Measurements from ENCODE around the gene CDH26.

Gene CDH26

DNA sequence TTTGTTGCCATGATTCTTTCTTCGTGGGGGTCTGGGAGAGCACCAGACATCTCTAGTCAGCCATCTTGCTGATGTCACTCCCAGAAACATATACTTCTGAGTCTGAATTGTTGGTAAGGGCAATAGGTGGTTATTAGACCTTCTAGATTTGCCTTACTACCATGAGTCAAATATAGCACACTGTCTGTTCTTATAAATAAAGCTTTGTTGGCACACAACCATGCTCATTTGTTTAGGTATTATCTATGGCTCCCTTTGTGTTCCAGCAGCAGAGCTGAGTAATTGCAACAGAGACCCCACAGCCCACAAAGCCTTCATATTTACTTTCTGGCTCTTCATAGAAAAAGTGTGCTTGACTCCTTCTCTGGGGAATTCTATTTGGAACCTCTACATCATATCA is 62.9 kb downstream of the CDH26 start:
- Histone ChIP-seq H3K9me2 (replicated peaks; ENCODE audit: insufficient read depth, low read length) (no peaks in the 10 kb centered on the region), H2AFZ (ENCODE audit: low read length) (no peak overlapping the region), H3K4me2 (ENCODE audit: low read depth, low read length) (no peak overlapping the region), H3K4me1 (ENCODE audit: low read length) (no peaks in the 10 kb centered on the region), H3K9ac (ENCODE audit: low read length) (no peak overlapping the region), H4K20me1 (ENCODE audit: insufficient read depth, low read length) (no peaks in the 10 kb centered on the region), H3K9me3 (replicated peaks; ENCODE audit: insufficient read depth, low read length) (no peaks in the 10 kb centered on the region), H3K79me2 (ENCODE audit: low read length) (no peaks in the 10 kb centered on the region), H3K27ac (ENCODE audit: low read length) (no peak overlapping the region), H3K4me3 (ENCODE audit: low read length) (no peak overlapping the region), H3K27me3 (replicated peaks; ENCODE audit: insufficient read depth, low read length) (no peaks in the 10 kb centered on the region), H3K36me3 (replicated peaks; ENCODE audit: insufficient read depth, low read length) (no peaks in the 10 kb centered on the region), H3F3A (ENCODE audit: insufficient read depth, low read length) (no peaks in the 10 kb centered on the region)
- DNase-seq = no peak
- TF ChIP-seq, protein P1, sequence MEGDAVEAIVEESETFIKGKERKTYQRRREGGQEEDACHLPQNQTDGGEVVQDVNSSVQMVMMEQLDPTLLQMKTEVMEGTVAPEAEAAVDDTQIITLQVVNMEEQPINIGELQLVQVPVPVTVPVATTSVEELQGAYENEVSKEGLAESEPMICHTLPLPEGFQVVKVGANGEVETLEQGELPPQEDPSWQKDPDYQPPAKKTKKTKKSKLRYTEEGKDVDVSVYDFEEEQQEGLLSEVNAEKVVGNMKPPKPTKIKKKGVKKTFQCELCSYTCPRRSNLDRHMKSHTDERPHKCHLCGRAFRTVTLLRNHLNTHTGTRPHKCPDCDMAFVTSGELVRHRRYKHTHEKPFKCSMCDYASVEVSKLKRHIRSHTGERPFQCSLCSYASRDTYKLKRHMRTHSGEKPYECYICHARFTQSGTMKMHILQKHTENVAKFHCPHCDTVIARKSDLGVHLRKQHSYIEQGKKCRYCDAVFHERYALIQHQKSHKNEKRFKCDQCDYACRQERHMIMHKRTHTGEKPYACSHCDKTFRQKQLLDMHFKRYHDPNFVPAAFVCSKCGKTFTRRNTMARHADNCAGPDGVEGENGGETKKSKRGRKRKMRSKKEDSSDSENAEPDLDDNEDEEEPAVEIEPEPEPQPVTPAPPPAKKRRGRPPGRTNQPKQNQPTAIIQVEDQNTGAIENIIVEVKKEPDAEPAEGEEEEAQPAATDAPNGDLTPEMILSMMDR (IDR thresholded peaks at IDR 0.05; ENCODE audit: low read length) = no peak
- no peak for TF ChIP-seq EZH2 (optimal IDR thresholded peaks at IDR 0.05; ENCODE audit: low read depth, low read length)
- TF ChIP-seq EZH2phosphoT487 (IDR thresholded peaks at IDR 0.05; ENCODE audit: low read length) = no peak

DNA sequence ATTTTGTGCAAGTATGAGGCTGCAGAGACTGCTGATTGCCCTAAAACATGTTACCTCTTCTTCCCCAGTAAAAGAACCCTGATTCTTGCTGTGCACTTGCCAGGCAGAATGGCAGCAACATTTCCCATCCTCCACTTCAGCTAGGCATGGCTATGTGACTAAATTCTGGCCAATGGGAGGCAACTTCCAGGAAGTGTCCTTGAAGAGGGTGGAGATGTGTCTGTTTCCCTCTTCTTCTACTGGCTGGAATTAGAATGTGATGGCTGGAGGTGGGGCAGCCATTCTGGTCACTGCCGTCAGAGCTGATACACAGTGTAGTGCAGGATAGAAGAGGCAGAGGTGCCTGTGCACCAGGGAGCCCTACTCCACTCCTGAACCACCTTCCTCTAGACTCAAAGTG is 64.6 kb downstream of the CDH26 start:
- Histone ChIP-seq H4K20me1 (ENCODE audit: insufficient read depth, low read length) (no peaks in the 10 kb centered on the region), H3K27me3 (replicated peaks; ENCODE audit: insufficient read depth, low read length) (no peaks in the 10 kb centered on the region), H3K79me2 (ENCODE audit: low read length) (no peaks in the 10 kb centered on the region), H3K36me3 (replicated peaks; ENCODE audit: insufficient read depth, low read length) (no peaks in the 10 kb centered on the region), H3K9me2 (replicated peaks; ENCODE audit: insufficient read depth, low read length) (no peaks in the 10 kb centered on the region), H2AFZ (ENCODE audit: low read length) (no peak overlapping the region), H3K27ac (ENCODE audit: low read length) (no peak overlapping the region), H3K4me1 (ENCODE audit: low read length) (no peaks in the 10 kb centered on the region), H3K9ac (ENCODE audit: low read length) (no peak overlapping the region), H3K4me3 (ENCODE audit: low read length) (no peak overlapping the region), H3K9me3 (replicated peaks; ENCODE audit: insufficient read depth, low read length) (no peaks in the 10 kb centered on the region), H3K4me2 (ENCODE audit: low read depth, low read length) (no peak overlapping the region), H3F3A (ENCODE audit: insufficient read depth, low read length) (no peaks in the 10 kb centered on the region)
- DNase-seq = no peak
- TF ChIP-seq, protein P1 (IDR thresholded peaks at IDR 0.05; ENCODE audit: low read length) = no peak
- no peak for TF ChIP-seq EZH2 (optimal IDR thresholded peaks at IDR 0.05; ENCODE audit: low read depth, low read length)
- TF ChIP-seq EZH2phosphoT487 (IDR thresholded peaks at IDR 0.05; ENCODE audit: low read length) = no peak

DNA sequence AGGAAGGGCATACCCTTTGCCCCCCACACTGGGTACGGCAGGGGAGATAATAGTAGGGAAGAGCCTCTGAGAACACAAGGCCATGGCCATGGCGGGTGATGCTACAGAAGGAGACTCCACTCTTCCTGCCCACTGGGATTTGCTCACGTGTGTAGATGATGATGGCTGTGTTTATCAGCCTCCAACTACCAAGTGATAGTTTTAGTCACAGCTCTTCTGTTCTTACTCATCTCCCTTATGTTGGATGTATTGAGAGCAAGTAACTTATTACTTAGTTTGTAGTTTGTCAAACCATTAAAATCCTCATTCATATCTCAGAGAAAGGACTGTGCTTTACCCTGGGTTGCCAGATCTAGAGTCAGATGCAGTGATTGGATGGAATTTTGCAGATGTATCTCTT is 66.0 kb downstream of the CDH26 start:
- Histone ChIP-seq H3K27me3 (replicated peaks; ENCODE audit: insufficient read depth, low read length) (no peaks in the 10 kb centered on the region), H3K4me1 (ENCODE audit: low read length) (no peaks in the 10 kb centered on the region), H3K4me2 (ENCODE audit: low read depth, low read length) (no peak overlapping the region), H3F3A (ENCODE audit: insufficient read depth, low read length) (no peaks in the 10 kb centered on the region), H2AFZ (ENCODE audit: low read length) (no peak overlapping the region), H3K27ac (ENCODE audit: low read length) (no peak overlapping the region), H4K20me1 (ENCODE audit: insufficient read depth, low read length) (no peaks in the 10 kb centered on the region), H3K9me2 (replicated peaks; ENCODE audit: insufficient read depth, low read length) (no peaks in the 10 kb centered on the region), H3K9ac (ENCODE audit: low read length) (no peak overlapping the region), H3K79me2 (ENCODE audit: low read length) (no peaks in the 10 kb centered on the region), H3K36me3 (replicated peaks; ENCODE audit: insufficient read depth, low read length) (no peaks in the 10 kb centered on the region), H3K4me3 (ENCODE audit: low read length) (no peak overlapping the region), H3K9me3 (replicated peaks; ENCODE audit: insufficient read depth, low read length) (no peaks in the 10 kb centered on the region)
- TF ChIP-seq EZH2phosphoT487 (IDR thresholded peaks at IDR 0.05; ENCODE audit: low read length) (no peak), EZH2 (optimal IDR thresholded peaks at IDR 0.05; ENCODE audit: low read depth, low read length) (no peak)
- TF ChIP-seq, protein P1 (IDR thresholded peaks at IDR 0.05; ENCODE audit: low read length) = no peak
- DNase-seq = no peak
